ENCODE data around the gene DDX10. TPM values are rescaled to one million over a fixed set of nuclear protein-coding genes. Genes with fewer than 3 reads are reported as not detected.
A peak's percentile ranks its signal among the peaks of the same experiment; 100 is the strongest.
"Not testable (repeated sequence)": the region's sequence is repeated elsewhere in the genome, so short reads cannot be mapped to it uniquely, and the experiment has no call there.

The DDX10 gene
- total RNA-seq, 4 donors from 2014 or later, result 17.0 to 39.0 (median 34.3) TPM

DNA sequence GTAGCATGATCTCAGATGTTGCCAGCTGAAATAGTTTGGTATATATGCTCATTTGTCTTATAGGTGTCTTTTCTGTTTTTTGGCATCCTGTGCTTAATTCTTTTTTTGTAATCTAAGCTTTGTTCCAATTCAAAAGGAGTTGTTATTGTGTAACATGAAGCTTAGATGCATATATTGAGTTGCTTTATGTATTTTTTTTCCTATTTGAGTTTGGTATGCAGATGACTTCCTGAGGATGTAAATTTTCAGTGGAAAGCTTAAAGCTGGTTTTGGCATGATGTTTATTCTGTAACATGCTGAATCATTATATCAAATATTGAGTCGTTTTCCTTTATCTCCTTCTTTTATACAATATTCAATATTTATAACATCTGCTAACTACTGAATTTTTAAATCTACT, 69.4 kb downstream of the DDX10 start:
- no peaks in the 10 kb centered on the region for H3K4me1 ChIP-seq
- TF ChIP-seq, protein P1, sequence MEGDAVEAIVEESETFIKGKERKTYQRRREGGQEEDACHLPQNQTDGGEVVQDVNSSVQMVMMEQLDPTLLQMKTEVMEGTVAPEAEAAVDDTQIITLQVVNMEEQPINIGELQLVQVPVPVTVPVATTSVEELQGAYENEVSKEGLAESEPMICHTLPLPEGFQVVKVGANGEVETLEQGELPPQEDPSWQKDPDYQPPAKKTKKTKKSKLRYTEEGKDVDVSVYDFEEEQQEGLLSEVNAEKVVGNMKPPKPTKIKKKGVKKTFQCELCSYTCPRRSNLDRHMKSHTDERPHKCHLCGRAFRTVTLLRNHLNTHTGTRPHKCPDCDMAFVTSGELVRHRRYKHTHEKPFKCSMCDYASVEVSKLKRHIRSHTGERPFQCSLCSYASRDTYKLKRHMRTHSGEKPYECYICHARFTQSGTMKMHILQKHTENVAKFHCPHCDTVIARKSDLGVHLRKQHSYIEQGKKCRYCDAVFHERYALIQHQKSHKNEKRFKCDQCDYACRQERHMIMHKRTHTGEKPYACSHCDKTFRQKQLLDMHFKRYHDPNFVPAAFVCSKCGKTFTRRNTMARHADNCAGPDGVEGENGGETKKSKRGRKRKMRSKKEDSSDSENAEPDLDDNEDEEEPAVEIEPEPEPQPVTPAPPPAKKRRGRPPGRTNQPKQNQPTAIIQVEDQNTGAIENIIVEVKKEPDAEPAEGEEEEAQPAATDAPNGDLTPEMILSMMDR (IDR thresholded peaks at IDR 0.05), result no peak
- no peak for TF ChIP-seq POLR2A (IDR thresholded peaks at IDR 0.05)
- H3K27me3 ChIP-seq, result no peaks in the 10 kb centered on the region
- no peaks in the 10 kb centered on the region for H3K36me3 ChIP-seq
- H3K27ac ChIP-seq, result no peak overlapping the region
- no peaks in the 10 kb centered on the region for H3K9me3 ChIP-seq
- 83 to 84% methylated on average over 1 of the region's 1 CpG for WGBS, 2 donors
- no peak overlapping the region for H3K4me3 ChIP-seq (replicated peaks in 1 of 3)
- intact Hi-C loops (cut with DNase I), result no loop called here
- DNase-seq, result no peak

DNA sequence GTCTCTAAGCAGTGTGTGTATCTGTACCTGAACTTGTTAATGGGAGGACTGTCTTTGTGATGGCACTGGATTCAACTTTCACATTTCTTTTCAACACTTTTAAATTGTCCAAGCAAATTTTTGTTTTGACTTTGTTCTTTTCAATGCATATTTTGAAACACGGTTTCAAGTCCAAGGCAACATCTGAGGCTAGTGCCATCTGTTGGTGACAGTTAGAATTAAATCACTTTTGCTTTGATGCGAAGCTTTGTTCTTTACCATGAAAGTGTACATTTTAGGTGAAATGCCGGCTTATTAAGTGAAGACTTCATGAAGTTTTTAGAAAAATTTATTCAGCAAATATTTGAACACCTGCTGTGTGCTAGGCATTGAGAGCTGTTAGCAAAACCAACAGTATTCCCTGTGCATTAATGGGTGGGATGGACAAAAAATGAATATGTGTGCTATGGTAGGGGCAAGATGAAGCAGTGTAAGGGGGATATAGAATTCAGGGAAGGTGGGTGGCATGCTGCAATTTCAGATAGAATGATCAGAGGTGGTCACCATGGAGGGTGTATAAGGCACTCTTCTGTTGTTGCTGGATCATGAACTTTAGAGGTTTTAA, 70.2 kb downstream of the DDX10 start:
- H3K9me3 ChIP-seq, result no peaks in the 10 kb centered on the region
- intact Hi-C loops (cut with DNase I), result no loop called here
- no peaks in the 10 kb centered on the region for H3K27me3 ChIP-seq
- no peak overlapping the region for H3K27ac ChIP-seq
- no peaks in the 10 kb centered on the region for H3K4me1 ChIP-seq
- H3K4me3 ChIP-seq (replicated peaks in 1 of 3), result no peak overlapping the region
- no peaks in the 10 kb centered on the region for H3K36me3 ChIP-seq
- 72 to 73% methylated on average over 3 of the region's 3 CpGs for WGBS, 2 donors
- no peak for DNase-seq
- no peak for TF ChIP-seq POLR2A (IDR thresholded peaks at IDR 0.05)
- TF ChIP-seq, protein P1 (IDR thresholded peaks at IDR 0.05), result peak in 3 of 6 experiments; percentile 28 to 57 (median 33)

DNA sequence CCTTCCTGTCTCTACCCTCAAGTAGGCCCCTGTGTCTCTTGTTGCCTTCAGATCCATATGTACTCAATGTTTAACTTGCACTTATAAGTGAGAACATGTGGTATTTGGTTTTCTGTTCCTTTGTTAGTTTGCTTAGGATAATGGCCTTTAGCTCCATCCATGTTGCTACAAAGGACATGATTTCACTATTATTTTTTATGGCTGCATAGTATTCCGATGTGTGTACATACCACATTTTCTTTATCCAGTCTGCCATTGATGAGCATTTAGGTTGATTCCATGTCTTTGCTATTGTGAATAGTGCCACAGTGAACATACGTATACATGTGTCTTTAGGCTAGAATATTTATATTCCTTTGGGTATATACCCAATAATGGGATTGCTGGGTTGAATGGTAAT, 75.3 kb downstream of the DDX10 start:
- H3K4me3 ChIP-seq (replicated peaks in 1 of 3); H3K4me1 ChIP-seq; H3K27ac ChIP-seq; DNase-seq; H3K36me3 ChIP-seq; H3K9me3 ChIP-seq; intact Hi-C loops (cut with DNase I); H3K27me3 ChIP-seq: not testable (repeated sequence)
- WGBS, 2 donors, result 96 to 99% methylated on average over 2 of the region's 2 CpGs

DNA sequence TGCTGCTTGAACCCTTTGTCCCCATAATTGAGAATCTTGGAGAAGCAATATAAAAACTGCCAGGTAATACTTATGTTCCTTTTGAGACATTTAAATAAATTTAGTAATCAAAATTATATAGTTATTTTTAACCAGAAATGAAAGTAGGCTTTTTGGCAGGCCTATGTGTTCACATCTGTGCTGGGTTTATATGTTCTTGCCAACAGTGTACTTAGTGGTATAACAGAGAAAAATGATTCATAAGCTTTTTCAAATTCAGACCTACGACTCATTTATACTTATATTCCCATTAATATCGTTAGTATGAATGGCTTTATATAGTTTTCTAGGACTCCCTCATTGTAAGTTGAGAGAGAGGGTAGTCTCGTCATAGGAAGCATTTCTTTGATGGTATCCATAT, 79.0 kb downstream of the DDX10 start:
- intact Hi-C loops (cut with DNase I), result no loop called here
- Histone ChIP-seq H3K4me1 (no peaks in the 10 kb centered on the region), H3K27ac (no peak overlapping the region), H3K27me3 (no peaks in the 10 kb centered on the region), H3K4me3 (replicated peaks in 1 of 3) (no peak overlapping the region), H3K9me3 (no peaks in the 10 kb centered on the region), H3K36me3 (no peaks in the 10 kb centered on the region)
- WGBS, 2 donors, result 88 to 93% methylated on average over 3 of the region's 3 CpGs
- no peak for DNase-seq
- no peak for TF ChIP-seq POLR2A (IDR thresholded peaks at IDR 0.05)
- TF ChIP-seq, protein P1 (IDR thresholded peaks at IDR 0.05), result no peak

DNA sequence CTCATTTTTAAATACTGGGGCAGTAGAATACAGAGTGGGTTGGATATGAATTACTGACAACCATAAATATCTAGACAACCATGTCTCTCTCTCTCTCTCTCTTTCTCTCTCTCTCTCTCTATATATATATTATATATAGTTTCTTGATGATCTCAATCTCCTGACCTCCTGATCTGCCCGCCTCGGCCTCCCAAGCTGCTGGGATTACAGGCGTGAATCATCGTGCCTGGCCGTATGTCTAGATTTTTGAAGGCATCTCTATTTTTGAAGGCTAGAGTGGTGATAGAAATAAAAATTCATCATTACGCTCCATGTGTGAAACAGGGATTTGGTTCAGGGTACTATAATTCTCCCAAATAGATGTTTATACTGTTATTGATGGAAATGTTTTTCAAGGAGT, 84.1 kb downstream of the DDX10 start:
- intact Hi-C loops (cut with DNase I), result no loop called here

More for the DNA sequence above, 84.1 kb downstream of the DDX10 start:
- Histone ChIP-seq H3K27me3 (no peaks in the 10 kb centered on the region), H3K4me3 (replicated peaks in 1 of 3) (no peak overlapping the region), H3K36me3 (no peaks in the 10 kb centered on the region), H3K4me1 (no peaks in the 10 kb centered on the region), H3K27ac (no peak overlapping the region), H3K9me3 (no peaks in the 10 kb centered on the region)
- TF ChIP-seq, protein P1 (IDR thresholded peaks at IDR 0.05), result no peak
- no peak for TF ChIP-seq POLR2A (IDR thresholded peaks at IDR 0.05)
- DNase-seq, result no peak
- WGBS, 2 donors, result 96 to 98% methylated on average over 6 of the region's 6 CpGs
